AG08396 (cell line): ENCODE measurements around the gene NCAN.
A peak's percentile ranks its signal among the peaks of the same experiment; 100 is the strongest.

Experiments
- DNase-seq: peaks from one replicate; pipeline ENCODE4 v3.0.0; 2012; ENCODE audit warnings: low spot score, mixed read lengths

Gene NCAN

DNA sequence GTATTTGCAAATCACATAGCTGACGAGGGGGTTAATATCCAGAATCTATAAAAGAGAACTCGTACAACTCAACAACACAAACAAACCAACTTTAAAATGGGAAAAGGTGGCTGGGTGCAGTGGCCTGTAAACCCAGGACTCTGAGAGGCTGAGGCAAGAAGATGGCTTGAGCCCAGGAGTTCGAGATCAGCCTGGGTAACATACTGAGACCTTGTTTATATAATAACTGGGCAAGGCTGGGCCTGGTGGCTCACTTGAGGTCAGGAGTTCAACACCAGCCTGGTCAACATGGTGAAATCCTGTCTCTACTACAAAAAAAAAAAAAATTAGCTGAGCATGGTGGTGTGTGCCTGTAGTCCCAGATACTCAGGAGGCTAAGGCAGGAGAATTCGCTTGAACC lies 83.2 kb downstream of the NCAN start:
- no peak for DNase-seq

- peak; percentile 3 for DNase-seq
These were observed 85.4 kb downstream of the NCAN start for GRCh38 chr19:19296953-19297689.

DNA sequence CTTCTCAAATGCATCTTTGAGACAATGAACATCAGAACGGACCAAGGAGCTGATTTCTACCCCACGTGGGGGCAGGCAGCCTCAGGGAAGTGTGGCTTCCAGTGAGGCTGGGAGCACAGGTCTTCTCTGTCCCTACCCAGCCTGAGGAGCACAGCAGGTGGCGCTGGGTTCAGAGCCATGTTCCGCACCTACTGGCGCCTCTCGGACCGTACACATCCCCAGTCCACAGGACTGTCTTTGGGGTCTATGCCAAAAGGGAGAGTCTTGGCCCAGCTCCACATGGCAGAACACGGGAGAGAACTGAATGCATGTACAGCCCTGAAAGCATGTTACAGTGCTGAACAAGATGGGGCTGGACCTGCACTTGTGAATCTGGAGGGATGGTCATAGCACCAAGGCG lies 86.0 kb downstream of the NCAN start:
- DNase-seq, result peak; percentile 7

DNA sequence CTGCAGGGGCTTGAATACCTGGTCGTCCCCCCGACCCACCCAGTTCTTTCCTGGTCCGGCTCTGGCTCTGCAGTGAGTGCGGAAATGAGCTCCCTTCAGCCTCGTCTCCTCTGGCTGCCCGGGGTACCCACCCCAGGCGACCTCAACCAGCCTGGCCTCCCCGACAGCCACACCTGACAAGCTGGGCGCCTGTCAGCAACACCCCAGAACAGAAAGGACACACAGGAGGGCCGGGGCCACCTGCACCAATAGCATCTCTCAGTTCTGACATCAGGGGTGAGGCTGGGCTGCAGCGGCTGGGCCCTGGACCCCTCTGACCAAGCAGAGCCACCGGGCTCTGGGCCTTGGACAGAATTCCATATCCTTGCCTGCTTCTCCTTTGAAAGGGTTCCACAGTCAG lies 88.9 kb downstream of the NCAN start:
- no peak for DNase-seq
